M059J (cell line): Measurements from ENCODE around the gene EZR. TPM values are rescaled to one million over a fixed set of nuclear protein-coding genes. Genes with fewer than 3 reads are reported as not detected.

Experiments
- DNase-seq: peaks from one replicate; pipeline ENCODE4 v3.0.0-alpha.2; 2012; ENCODE audit warnings: low read depth
- total RNA-seq: library from RNA; depleted of rRNA; stranded (reverse); fragments of >200 nt; shearing (Covaris generic); gene quantifications from 2 replicates; pipeline ENCODE4 v1.2.3, GENCODE V29; 2014

EZR gene
- total RNA-seq, 1 experiment from 2014 or later, result 224 TPM

DNA sequence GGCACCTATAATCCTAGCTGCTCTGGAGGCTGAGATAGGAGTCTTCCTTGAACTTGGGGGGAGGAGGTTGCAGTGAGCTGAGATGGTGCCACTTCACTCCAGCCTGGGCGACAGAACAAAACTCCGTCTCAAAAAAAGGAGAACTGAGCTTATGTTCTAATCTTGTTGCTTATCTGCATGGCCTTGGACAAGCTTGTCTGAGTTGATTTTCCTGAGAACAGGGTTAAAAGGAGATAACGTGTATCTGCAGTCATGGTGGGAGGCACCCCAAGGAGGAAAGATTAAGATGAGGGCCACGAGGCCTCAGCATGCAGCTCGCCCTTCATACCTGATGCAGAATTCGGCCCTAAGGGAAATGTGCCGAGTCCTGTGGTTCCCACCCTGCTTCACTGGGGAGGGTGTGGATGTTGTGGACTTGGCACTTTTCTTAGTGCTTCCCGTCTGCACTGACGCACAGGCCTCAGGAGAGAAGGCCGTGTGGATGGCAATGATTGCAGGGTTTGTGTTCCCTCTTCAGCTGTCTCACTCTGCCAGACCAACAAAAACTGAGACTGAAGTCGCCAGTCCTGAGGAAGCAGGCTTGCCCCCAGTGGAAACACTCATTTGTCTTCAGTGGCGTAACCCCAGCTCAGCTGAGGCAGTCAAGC lies 56.3 kb downstream of the EZR start:
- no peak for DNase-seq

DNA sequence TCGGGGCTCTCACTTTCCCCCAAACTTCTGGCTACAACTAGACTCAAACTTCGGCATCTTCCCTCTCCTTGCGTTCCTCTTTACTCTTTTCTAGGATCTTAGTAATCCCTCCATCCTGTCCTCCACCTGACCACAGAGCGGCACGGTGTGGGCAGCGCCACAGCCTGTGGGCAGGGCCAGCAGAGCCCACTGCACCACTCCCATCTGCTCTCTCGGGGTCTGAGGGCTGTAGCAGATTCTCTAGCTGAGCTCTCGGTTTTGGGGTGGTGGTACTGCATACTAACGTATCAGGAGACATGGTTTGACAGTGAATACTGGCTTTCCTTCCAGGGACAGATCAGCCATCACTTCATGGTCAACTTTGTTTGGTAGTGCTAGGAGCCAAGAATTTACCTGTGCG lies 57.4 kb downstream of the EZR start:
- DNase-seq, result no peak

DNA sequence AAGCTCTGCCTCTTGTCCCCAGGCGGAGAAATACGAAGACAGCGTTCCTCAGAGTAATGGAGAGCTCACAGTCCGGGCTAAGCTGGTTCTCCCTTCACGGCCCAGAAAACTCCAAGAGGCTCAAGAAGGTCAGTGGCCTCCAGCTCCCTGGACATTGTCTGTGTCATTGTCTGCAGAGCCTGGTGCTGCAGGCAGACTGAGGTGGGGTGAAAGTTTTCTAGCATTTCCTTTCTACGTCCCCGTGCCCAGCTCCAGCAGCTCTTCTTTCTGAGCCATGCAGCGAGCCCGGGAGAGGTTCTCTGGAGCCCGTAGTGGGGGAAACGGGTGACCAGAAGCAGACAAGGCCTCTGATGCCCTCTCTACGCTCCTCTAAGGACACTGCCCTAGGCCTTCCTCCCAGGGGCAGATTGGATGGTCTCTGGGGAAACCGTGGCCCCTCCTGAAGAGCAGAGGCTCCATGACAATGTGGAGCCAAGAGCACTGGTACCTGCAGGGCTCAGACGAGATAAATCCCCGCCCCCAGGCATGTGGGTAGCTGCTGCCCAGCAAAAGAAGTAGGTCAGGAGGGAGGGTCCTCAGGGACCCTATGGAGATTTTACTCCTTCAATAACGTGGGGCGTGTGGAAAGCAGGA lies 58.4 kb downstream of the EZR start:
- DNase-seq, result no peak

DNA sequence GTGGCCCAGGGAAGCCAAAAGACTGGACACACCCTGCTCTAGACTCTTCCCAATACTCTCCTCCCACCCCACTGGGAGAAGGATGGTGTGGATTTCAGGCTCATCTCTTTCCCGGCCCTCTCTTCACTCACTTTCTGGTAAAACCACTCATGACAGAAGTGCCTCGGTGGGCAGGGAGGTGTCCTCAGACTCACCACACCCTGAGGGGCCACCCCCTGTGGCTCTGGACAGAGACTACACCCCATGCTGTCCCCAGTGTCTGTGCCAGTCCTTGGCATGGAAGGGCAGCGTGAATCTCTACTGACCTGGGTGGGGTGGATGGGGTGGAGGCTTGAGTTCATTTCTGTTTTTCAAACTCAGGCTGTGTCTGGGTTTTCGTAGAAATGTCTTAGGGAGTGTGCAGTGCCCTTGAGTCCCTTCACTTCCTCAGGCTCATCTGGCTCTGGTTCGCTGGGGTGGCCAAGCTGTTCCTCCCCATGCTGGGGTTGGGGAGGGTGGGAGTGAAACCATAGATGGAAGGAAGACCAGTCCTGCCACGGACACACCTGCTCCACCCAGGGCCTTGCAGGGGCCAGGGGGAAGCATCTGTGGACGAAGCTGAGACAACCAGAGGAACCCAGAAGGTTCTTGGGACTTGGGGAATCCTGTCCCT lies 59.1 kb downstream of the EZR start:
- DNase-seq, result no peak

DNA sequence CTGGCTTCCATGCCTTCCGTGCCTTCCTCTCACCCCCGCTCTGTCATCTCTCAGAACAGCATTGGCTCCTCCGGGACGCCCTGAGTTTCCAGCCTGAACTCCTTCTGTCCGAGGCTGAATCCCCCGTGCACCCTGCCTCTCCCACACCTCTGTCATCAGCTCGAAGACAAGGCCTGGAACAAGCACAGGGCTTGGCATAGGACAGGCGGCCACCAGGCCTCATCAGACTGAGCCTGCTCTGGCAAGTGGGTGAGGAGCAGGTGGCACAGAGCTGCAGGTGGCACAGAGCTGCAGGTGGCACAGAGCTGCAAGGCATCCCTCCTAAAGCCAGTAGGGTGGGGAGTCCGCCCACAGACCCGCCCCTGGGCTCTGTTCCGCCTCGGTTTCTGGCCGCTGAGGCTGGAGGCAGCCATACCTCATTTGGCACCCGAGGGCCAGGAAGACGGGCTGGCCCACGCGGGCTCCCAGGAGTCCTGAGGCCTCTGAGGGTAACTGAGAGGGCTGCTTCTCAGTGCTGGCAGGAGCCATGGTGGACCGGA lies 60.2 kb downstream of the EZR start:
- DNase-seq, result no peak

DNA sequence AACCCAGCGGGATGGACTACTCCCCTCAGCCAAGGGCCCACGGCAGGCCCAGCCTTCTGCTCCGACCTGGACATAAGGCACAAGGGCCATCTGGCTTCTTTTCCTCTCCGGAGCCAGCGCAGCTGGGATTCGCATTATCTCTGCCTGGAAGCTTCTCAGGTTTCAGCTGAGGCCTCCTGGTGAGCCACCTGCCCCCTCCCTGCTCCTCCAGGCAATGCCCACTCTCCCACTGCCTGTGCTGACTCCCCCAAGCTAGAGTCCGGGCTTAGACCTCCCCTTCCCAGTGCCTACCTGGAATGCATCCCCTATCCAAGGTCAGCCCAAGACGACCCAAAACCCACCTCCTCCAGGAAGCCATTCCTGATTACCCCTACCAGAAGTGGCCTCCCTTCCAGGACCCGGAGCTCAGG lies 60.7 kb downstream of the EZR start:
- no peak for DNase-seq

DNA sequence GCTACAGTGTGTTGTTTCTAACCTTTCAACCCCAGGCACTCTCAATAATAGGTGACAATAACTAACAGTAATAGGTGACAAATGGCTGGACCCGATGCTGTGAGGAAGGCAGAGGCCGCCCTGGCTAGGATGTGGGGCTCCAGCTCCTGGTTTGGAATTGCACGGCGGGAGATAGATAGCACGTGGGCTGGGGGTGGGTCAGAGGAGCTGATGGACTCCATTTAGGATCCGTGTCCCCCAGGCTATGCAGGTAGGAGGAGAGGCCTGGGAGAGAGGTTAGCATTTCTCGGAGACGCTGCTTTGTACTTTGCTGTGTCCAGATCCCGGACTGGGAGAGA lies 61.4 kb downstream of the EZR start:
- DNase-seq, result no peak

DNA sequence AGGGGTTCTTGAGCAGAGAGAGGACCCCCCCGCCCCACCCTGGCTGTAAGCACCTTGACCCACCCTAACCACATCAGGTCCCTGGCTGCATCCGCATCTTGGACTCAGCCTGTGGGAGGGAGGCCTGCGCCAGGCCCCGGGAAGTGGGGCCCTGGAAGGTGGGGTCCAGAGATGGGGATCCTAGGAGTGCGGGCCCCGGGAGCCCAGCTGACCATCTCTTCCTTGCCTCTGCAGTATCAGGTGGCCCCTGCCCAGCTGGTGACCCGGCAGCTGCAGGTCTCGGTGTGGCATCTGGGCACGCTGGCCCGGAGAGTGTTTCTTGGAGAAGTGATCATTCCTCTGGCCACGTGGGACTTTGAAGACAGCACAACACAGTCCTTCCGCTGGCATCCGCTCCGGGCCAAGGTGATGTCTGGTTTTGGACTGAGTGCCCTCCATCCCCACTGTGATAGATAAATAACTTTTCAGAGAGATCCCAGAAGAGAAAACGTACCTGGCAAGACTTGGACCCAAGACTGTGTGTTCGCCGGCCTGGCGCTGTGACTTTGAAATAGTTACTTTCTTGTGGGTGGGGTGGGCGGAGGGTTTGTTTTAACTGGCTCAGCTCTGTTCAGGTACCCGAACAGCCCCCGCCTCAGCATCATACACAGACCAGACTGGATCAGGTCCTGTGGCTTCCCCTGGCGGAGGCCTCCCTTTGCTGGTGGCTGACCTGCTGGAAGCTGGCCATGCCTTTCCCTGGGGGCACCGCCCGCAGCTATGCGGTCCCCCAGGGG lies 62.0 kb downstream of the EZR start:
- no peak for DNase-seq

DNA sequence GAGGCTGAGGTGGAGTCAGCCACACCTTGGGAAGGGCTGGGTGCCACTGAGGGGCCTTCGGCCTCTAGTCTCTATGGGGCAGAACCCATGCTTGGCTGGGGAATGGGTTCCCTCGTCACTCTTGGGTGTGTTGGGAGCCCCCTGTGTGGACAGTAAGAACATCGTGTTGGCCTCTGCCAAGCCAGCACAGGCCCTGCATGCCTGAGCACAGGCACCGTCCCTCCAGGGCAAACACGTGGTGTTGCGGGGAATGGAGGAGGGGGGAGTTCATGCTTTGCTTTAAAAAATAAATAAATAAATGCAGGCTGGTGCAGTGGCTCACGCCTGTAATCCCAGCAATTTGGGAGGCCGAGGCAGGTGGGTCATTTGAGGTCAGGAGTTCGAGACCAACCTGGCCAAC lies 63.0 kb downstream of the EZR start:
- no peak for DNase-seq

DNA sequence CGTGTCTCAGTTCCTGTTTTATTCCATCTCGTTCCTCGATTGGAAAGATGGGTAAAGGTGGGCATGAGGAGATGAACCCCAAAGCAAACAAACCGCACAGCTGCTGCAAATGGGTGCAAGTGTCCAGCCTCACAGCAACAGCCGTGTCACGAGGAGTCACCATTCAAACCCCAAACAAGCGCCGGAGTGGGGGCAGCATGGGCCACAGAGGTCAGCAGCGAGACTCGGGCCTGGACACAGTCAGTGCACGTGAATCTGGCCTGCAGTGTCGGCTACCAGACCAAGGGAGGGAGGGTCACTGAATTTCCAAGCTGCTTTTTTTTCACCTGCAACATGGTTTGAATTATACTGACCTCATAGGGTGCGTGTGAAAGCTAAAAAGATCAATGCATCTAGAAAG lies 63.5 kb downstream of the EZR start:
- DNase-seq, result no peak

DNA sequence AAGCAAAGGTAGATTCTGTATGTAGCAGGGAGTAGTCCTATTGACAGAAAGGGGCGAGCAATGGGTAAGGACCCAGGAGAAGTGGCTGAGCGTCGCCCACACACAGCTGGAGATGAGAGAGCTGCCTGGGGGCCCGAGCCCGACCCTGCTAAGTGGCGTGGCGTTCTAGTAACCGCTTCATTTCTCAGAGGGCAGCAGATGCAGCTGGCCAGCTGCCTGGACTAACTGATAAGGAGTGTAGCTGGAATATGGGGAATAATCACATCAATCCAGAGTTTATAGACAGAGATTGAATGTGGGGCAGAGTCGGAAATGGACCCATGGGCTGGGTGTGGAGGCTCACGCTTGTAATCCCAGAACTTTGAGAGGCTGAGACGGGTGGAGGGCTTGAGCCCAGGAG lies 64.4 kb downstream of the EZR start:
- no peak for DNase-seq

DNA sequence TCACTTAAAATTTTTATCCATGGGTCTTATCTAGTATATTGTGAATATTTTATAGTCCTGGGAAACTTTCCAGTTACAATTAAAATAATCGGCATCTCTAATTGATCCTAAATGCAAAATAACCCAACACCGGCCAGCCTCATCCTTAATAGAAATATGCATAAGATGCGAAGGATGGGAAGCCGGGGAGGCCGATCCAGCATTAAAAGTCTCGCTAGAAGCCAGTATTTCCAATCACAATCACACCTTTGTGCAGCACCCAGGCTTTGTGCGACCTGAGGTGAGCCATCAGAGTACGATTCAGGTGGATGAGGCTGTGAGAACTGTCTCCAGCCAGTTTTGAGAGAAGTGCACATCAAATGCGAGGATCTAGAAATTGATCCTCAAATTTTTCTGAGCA lies 65.4 kb downstream of the EZR start:
- no peak for DNase-seq

DNA sequence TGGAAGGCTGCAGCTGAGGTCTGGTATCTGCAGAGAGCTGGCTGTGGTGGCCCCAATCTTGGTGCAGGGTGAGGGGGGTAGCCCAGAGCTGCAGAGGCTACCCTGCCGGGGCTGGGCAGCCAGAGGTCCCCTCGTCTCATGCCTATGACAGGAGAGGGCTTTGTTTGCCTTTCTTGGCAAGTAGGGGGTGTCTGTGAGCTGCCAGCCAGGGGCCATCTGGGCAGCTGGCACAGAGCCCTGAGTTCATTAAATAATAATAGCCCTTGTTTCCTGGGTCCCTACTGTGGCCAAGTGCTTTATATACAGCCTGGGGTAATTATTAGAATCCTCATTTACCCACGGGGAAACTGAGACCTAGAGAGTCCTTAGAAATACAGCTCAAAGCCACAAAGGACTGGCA lies 66.6 kb downstream of the EZR start:
- DNase-seq, result no peak

DNA sequence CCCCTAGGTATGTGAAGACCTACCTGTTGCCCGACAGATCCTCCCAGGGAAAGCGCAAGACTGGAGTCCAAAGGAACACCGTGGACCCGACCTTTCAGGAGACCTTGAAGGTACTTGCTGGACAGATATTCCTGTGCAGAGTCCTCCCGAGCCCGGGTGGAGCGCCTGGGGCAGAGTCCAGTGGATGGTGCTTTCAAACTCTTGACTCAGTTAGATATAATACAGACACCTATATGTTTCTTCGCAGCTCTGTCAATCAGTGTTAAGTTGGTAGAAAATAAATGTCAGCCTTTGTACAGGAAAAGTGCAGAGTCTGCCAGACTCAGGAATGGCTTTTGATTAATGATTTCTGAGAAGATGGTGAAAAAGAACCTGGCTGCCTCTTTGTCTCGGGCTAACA lies 67.2 kb downstream of the EZR start:
- no peak for DNase-seq

DNA sequence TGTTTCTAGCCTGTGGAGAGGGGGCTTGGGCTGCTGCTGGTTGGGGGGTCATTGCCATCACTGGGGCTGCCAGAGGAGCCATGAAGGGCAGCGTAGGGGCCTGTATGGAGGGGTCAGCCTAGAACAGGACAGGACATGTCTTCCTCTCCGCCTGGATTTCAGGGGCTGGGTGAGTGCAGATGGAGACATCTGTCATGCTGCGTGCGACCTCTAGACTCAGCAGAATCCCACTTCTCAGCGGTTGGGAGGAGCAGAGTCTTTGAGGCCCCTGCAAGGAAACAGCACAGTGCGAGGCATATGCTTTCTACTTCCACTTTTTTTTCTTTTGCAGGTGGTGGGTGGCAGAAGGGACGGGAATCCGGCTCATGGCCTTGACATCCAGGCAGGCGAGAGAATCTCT lies 67.9 kb downstream of the EZR start:
- no peak for DNase-seq

DNA sequence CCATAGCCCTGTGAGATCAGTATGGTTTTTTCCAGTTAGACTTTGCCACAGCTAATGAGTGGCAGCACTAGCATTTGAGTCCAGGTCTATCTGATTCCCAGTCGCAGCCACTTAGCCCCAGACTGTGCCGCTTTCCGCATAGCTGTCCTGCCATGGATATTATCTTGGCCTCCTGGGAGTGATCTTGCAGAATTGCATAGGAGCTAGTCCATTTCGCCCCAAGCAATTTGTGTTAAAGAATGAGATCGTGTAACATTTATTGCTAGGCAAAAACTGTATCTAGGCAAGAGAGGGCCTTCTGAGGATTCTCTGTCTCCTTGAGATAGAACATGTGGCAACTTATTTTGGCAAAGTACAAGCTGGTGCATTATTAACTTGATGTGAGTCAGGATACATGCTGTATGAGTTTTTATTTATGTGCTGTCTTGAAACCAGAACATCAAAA lies 74.2 kb downstream of the EZR start:
- no peak for DNase-seq

DNA sequence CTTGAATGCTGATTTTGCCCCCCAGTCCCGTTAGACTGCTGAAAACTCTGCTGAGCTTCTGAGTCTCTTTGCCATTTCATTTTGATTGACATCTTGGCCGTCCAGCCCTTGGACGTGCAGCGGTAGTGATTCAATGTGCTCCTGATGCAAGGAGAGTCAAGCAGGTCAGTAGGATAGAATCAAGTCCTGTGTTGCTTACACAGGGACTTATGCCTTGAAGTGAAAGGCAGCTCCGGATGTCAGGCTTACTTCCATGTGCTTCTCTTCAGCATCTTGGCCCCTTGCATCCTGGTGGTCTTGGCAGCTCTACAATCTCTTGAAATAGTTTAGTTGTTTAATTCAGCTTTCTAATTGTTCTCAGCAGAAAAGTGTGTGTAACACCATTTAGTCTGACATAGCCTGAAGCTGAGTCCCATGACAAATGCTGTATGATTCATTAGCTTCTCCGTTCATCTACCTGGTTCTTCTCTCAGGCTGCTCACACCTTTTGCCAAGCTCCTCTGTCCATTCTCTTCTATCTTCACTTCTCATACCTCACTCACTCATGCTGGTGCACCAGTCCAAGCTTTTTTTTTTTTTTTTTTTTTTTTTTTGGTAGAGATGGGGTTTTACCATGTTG lies 76.0 kb downstream of the EZR start:
- DNase-seq, result no peak

DNA sequence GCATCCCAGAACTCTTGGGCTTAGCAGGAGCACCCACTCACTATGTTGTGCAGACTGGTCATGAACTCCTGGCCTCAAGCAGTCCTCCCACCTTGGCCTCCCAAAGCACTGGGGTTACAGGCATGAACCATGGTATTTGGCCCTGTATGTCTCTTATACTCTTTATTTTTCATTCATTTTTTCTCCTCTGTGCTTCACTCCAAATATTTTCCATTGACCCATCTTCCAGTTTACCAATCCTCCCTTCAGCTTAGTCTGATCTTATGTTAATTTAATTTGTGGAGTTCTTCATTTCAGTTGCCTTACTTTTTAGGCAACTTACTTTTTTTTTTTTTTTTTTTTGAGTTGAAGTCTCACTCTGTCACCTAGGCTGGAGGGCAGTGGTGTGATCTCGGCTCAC lies 79.5 kb downstream of the EZR start:
- no peak for DNase-seq

DNA sequence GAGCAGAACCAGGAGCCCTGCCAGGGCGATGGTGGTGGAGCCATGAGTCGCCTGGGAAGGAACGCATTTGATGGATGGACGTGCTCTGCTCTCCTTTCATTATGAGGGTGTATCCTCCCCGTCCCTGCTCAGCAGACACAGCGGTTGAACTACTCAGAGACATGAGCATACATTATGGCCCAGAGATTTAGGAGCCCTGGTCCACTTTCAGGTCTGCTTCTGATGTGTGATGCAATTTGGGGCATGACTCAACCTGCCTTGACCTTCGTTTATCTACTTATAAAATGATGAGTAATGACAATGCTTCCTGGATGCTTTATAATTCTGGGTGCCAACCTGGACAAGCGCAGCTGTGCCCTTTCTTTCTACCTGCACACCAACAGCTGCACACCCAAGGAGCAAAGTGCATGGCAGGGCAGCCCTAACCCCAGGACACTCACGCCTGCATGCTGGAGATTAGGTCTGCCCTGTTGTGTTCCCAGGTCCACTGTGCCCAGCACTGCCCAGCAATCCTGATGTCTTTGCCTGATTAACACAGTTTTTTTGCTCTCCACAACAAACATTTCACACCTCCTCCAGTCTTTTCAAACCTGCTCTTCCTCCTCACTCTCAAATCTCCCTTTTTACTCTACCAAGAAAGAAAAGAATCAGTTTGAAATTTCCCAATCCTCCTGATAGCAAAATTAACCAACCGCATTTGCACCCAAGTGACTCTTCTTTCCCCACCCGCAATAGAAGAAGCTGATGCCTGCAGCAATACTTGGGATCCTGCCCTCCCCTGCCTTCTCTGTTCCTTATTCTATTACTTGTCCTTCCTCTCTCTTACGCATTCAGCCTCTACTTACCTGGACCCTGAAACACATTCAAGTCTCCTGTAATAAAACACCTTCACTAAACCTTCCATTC lies 81.2 kb downstream of the EZR start:
- peak; percentile 88 for DNase-seq

DNA sequence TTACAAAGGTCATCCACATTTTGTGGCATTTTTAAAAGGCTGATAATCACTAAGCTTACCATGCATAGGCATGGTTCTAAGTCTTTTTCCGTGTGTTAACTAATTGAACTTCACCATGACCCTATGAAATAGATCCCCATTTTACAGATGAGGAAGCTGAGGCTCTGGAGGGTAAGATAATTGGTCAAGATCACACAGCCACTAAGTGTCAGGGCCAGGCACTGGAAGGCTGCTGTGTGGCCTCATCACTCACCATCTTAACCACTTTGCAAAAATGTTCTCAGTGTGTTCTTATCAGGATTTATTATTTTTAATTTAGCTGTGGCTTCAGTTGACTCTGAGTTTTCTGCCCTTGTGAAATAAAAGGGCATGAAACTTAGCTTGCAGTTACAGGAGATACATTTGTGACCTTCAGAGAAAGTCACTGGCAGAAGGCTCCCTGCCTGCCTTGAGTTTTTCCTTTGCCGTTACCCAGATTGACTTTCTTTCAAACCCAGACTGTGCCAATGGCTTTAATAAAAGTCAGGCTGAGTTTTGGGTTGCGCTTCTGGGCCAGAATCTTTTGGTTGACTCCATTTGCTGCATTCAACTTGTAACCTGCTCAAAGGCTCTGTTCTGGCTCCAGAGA lies 82.0 kb downstream of the EZR start:
- no peak for DNase-seq

DNA sequence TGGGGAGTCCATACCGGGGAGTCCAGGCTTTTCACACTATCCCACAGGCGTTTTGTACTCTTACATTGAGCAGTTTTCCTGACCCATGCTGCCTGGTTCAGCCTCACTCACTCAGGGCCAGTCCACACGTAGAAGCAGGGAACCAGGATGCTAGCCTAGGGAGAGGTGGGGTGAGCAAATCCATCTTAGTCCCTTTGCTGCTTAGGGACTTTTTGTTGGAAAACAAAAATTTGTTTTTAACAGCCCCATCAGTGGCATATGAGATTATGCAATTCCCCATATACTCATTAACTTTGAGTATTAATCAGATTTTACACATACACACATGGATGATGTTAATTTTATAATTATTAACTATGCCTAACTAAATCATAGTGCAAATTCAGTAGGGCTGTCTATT lies 84.2 kb downstream of the EZR start:
- DNase-seq, result no peak
